IPS-18a (cell line): ENCODE measurements around the gene NR2F1-AS1.
"Not testable (repeated sequence)": the region's sequence is repeated elsewhere in the genome, so short reads cannot be mapped to it uniquely, and the experiment has no call there.

ENCODE experiments used
- H3K27ac ChIP-seq: one replicate; pipeline ENCODE4 v1.5.1; 2013; ENCODE audit warnings: low read length
- H3K27me3 ChIP-seq: one replicate; pipeline ENCODE4 v1.6.1; 2013; ENCODE audit warnings: mild to moderate bottlenecking, low read length; ENCODE audit not compliant: control insufficient read depth, insufficient read depth
- H3K36me3 ChIP-seq: one replicate; pipeline ENCODE4 v1.6.1; 2013; ENCODE audit warnings: low read depth, low read length; ENCODE audit not compliant: control insufficient read depth
- H3K4me1 ChIP-seq: one replicate; pipeline ENCODE4 v1.6.1; 2013; ENCODE audit warnings: low read depth, low read length; ENCODE audit not compliant: control insufficient read depth
- H3K4me3 ChIP-seq: one replicate; pipeline ENCODE4 v1.5.1; 2013; ENCODE audit warnings: low read length
- H3K9ac ChIP-seq: one replicate; pipeline ENCODE4 v1.6.1; 2013; ENCODE audit warnings: mild to moderate bottlenecking, low read length, moderate library complexity
- H3K9me3 ChIP-seq: one replicate; pipeline ENCODE4 v1.6.1; 2013; ENCODE audit warnings: low read depth, low read length; ENCODE audit not compliant: control insufficient read depth

The NR2F1-AS1 gene

GRCh38 chr5:93403141-93403928 lies 177.7 kb downstream of the NR2F1-AS1 start:
- Histone ChIP-seq H3K9me3 (no peaks in the 10 kb centered on the region), H3K4me1 (peaks cover 8% of the 10 kb centered on the region), H3K36me3 (no peaks in the 10 kb centered on the region), H3K27me3 (no peaks in the 10 kb centered on the region), H3K27ac (no peak overlapping the region), H3K4me3 (no peak overlapping the region), H3K9ac (no peak overlapping the region)

- H3K4me1 ChIP-seq = peaks cover under 1% of the 10 kb centered on the region
- H3K36me3 ChIP-seq = no peaks in the 10 kb centered on the region
- no peak overlapping the region for H3K9ac ChIP-seq
- H3K27ac ChIP-seq = no peak overlapping the region
- no peaks in the 10 kb centered on the region for H3K9me3 ChIP-seq
- no peaks in the 10 kb centered on the region for H3K27me3 ChIP-seq
- no peak overlapping the region for H3K4me3 ChIP-seq
Observed at GRCh38 chr5:93402451-93402850, 178.6 kb downstream of the NR2F1-AS1 start.

- H3K27me3 ChIP-seq = no peaks in the 10 kb centered on the region
- H3K36me3 ChIP-seq = no peaks in the 10 kb centered on the region
- H3K4me1 ChIP-seq = no peaks in the 10 kb centered on the region
- no peaks in the 10 kb centered on the region for H3K9me3 ChIP-seq
- no peak overlapping the region for H3K9ac ChIP-seq
- H3K4me3 ChIP-seq = no peak overlapping the region
- no peak overlapping the region for H3K27ac ChIP-seq
Observed at GRCh38 chr5:93401634-93402213, 179.3 kb downstream of the NR2F1-AS1 start.

- Histone ChIP-seq H3K9ac (no peak overlapping the region), H3K36me3 (no peaks in the 10 kb centered on the region), H3K27me3 (no peaks in the 10 kb centered on the region), H3K9me3 (no peaks in the 10 kb centered on the region), H3K4me1 (no peaks in the 10 kb centered on the region), H3K4me3 (no peak overlapping the region), H3K27ac (no peak overlapping the region)
Observed at GRCh38 chr5:93399675-93400074, 181.3 kb downstream of the NR2F1-AS1 start.

- Histone ChIP-seq H3K4me1 (no peaks in the 10 kb centered on the region), H3K9me3 (no peaks in the 10 kb centered on the region), H3K4me3 (no peak overlapping the region), H3K27me3 (no peaks in the 10 kb centered on the region), H3K27ac (no peak overlapping the region), H3K9ac (no peak overlapping the region), H3K36me3 (no peaks in the 10 kb centered on the region)
Observed at GRCh38 chr5:93395971-93396379, 185.0 kb downstream of the NR2F1-AS1 start.

GRCh38 chr5:93395010-93395409 lies 186.0 kb downstream of the NR2F1-AS1 start:
- H3K9ac ChIP-seq = no peak overlapping the region
- no peaks in the 10 kb centered on the region for H3K9me3 ChIP-seq
- no peaks in the 10 kb centered on the region for H3K27me3 ChIP-seq
- no peak overlapping the region for H3K4me3 ChIP-seq
- no peaks in the 10 kb centered on the region for H3K4me1 ChIP-seq
- H3K36me3 ChIP-seq = no peaks in the 10 kb centered on the region
- no peak overlapping the region for H3K27ac ChIP-seq

GRCh38 chr5:93394301-93394700 lies 186.7 kb downstream of the NR2F1-AS1 start:
- H3K27me3 ChIP-seq = no peaks in the 10 kb centered on the region
- H3K4me3 ChIP-seq = no peak overlapping the region
- no peak overlapping the region for H3K9ac ChIP-seq

GRCh38 chr5:93391169-93391568 lies 189.8 kb downstream of the NR2F1-AS1 start:
- H3K36me3 ChIP-seq, H3K27me3 ChIP-seq, H3K4me3 ChIP-seq, H3K4me1 ChIP-seq, H3K27ac ChIP-seq, H3K9me3 ChIP-seq, H3K9ac ChIP-seq: not testable (repeated sequence)

More at GRCh38 chr5:93394301-93394700, 186.7 kb downstream of the NR2F1-AS1 start:
- no peaks in the 10 kb centered on the region for H3K36me3 ChIP-seq
- H3K4me1 ChIP-seq = no peaks in the 10 kb centered on the region
- H3K9me3 ChIP-seq = no peaks in the 10 kb centered on the region
- H3K27ac ChIP-seq = no peak overlapping the region

- Histone ChIP-seq H3K36me3 (no peaks in the 10 kb centered on the region), H3K27ac (no peak overlapping the region), H3K9ac (no peak overlapping the region), H3K4me1 (no peaks in the 10 kb centered on the region), H3K4me3 (no peak overlapping the region), H3K27me3 (no peaks in the 10 kb centered on the region), H3K9me3 (no peaks in the 10 kb centered on the region)
Observed at GRCh38 chr5:93385655-93386054, 195.4 kb downstream of the NR2F1-AS1 start.

GRCh38 chr5:93384995-93385394 lies 196.0 kb downstream of the NR2F1-AS1 start:
- Histone ChIP-seq H3K27me3 (no peaks in the 10 kb centered on the region), H3K36me3 (no peaks in the 10 kb centered on the region), H3K27ac (no peak overlapping the region), H3K4me1 (no peaks in the 10 kb centered on the region), H3K9ac (no peak overlapping the region), H3K4me3 (no peak overlapping the region), H3K9me3 (no peaks in the 10 kb centered on the region)

- Histone ChIP-seq H3K9ac (no peak overlapping the region), H3K4me1 (no peaks in the 10 kb centered on the region), H3K27ac (no peak overlapping the region), H3K9me3 (no peaks in the 10 kb centered on the region), H3K27me3 (no peaks in the 10 kb centered on the region), H3K36me3 (no peaks in the 10 kb centered on the region), H3K4me3 (no peak overlapping the region)
Observed at GRCh38 chr5:93384026-93384425, 197.0 kb downstream of the NR2F1-AS1 start.
